Measurements from ENCODE around the gene FBXL13.

DNA sequence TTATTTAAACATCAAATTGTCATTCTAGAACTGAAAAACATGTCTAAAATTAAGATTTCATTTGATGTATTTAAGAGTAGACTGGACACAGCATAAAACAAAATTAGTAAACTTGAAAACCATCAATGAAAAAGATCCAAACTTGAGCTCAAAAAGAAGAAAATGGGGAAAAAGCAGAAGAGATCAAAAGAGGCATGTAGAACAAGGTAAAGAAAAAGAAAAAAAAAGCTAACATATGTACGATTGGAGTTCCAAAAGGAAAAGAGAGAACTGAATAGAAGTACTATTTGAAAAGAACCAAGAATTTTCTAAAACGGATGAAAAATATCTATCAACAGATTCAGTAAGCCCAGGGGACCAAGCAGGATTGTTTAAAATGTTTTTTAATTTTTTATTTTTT lies 3.6 kb downstream of the FBXL13 start:
- TF ChIP-seq, protein P1, sequence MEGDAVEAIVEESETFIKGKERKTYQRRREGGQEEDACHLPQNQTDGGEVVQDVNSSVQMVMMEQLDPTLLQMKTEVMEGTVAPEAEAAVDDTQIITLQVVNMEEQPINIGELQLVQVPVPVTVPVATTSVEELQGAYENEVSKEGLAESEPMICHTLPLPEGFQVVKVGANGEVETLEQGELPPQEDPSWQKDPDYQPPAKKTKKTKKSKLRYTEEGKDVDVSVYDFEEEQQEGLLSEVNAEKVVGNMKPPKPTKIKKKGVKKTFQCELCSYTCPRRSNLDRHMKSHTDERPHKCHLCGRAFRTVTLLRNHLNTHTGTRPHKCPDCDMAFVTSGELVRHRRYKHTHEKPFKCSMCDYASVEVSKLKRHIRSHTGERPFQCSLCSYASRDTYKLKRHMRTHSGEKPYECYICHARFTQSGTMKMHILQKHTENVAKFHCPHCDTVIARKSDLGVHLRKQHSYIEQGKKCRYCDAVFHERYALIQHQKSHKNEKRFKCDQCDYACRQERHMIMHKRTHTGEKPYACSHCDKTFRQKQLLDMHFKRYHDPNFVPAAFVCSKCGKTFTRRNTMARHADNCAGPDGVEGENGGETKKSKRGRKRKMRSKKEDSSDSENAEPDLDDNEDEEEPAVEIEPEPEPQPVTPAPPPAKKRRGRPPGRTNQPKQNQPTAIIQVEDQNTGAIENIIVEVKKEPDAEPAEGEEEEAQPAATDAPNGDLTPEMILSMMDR (IDR thresholded peaks at IDR 0.05): no peak
- no peak for TF ChIP-seq POLR2A (IDR thresholded peaks at IDR 0.05)
